Choroid plexus epithelial cell (primary cell): ENCODE measurements around the gene PTPRT.

Experiments used
- DNase-seq: peaks from one replicate; pipeline ENCODE4 v3.0.0-alpha.2; 2010; ENCODE audit warnings: low read depth
- H3K4me3 ChIP-seq: 2 replicates; pipeline ENCODE4 v1.5.1; 2011; ENCODE audit warnings: low read depth, mild to moderate bottlenecking, control low read depth, low read length, moderate library complexity
- CTCF ChIP-seq: conservative IDR thresholded peaks from 2 replicates; pipeline ENCODE4 v1.5.1; 2011; ENCODE audit warnings: low read depth, mild to moderate bottlenecking, control low read depth, inconsistent platforms, low read length, moderate library complexity

The PTPRT gene

GRCh38 chr20:42747765-42748411 lies 441.8 kb downstream of the PTPRT start:
- no peak overlapping the region for H3K4me3 ChIP-seq
- no peak for TF ChIP-seq CTCF
- no peak for DNase-seq

GRCh38 chr20:42744756-42745465 lies 444.8 kb downstream of the PTPRT start:
- no peak for TF ChIP-seq CTCF
- H3K4me3 ChIP-seq: no peak overlapping the region
- no peak for DNase-seq

- TF ChIP-seq CTCF: no peak
- DNase-seq: no peak
- H3K4me3 ChIP-seq: no peak overlapping the region
Measured at GRCh38 chr20:42742926-42743325, 446.8 kb downstream of the PTPRT start.

GRCh38 chr20:42741906-42742305 lies 447.8 kb downstream of the PTPRT start:
- no peak overlapping the region for H3K4me3 ChIP-seq
- no peak for DNase-seq
- TF ChIP-seq CTCF: no peak

GRCh38 chr20:42740226-42740870 lies 449.4 kb downstream of the PTPRT start:
- no peak for TF ChIP-seq CTCF
- no peak overlapping the region for H3K4me3 ChIP-seq
- DNase-seq: no peak

- TF ChIP-seq CTCF: no peak
- no peak overlapping the region for H3K4me3 ChIP-seq
- no peak for DNase-seq
Measured at GRCh38 chr20:42739683-42740082, 450.0 kb downstream of the PTPRT start.

- no peak for TF ChIP-seq CTCF
- no peak for DNase-seq
- H3K4me3 ChIP-seq: no peak overlapping the region
Measured at GRCh38 chr20:42735539-42735938, 454.2 kb downstream of the PTPRT start.
